ENCODE data around the gene DCTPP1.

The DCTPP1 gene

GRCh38 chr16:30445408-30446202 lies 15.8 kb upstream of the DCTPP1 start, which contains the start of gene SEPHS2 (continued):
- TF ChIP-seq, protein P1, sequence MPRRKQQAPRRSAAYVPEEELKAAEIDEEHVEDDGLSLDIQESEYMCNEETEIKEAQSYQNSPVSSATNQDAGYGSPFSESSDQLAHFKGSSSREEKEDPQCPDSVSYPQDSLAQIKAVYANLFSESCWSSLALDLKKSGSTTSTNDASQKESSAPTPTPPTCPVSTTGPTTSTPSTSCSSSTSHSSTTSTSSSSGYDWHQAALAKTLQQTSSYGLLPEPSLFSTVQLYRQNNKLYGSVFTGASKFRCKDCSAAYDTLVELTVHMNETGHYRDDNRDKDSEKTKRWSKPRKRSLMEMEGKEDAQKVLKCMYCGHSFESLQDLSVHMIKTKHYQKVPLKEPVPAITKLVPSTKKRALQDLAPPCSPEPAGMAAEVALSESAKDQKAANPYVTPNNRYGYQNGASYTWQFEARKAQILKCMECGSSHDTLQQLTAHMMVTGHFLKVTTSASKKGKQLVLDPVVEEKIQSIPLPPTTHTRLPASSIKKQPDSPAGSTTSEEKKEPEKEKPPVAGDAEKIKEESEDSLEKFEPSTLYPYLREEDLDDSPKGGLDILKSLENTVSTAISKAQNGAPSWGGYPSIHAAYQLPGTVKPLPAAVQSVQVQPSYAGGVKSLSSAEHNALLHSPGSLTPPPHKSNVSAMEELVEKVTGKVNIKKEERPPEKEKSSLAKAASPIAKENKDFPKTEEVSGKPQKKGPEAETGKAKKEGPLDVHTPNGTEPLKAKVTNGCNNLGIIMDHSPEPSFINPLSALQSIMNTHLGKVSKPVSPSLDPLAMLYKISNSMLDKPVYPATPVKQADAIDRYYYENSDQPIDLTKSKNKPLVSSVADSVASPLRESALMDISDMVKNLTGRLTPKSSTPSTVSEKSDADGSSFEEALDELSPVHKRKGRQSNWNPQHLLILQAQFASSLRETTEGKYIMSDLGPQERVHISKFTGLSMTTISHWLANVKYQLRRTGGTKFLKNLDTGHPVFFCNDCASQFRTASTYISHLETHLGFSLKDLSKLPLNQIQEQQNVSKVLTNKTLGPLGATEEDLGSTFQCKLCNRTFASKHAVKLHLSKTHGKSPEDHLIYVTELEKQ (tag by site-specific recombination; IDR thresholded peaks at IDR 0.05; ENCODE audit: borderline replicate concordance): no peak; the same call in 1 of the 2 replicates
- TF ChIP-seq, protein P2, sequence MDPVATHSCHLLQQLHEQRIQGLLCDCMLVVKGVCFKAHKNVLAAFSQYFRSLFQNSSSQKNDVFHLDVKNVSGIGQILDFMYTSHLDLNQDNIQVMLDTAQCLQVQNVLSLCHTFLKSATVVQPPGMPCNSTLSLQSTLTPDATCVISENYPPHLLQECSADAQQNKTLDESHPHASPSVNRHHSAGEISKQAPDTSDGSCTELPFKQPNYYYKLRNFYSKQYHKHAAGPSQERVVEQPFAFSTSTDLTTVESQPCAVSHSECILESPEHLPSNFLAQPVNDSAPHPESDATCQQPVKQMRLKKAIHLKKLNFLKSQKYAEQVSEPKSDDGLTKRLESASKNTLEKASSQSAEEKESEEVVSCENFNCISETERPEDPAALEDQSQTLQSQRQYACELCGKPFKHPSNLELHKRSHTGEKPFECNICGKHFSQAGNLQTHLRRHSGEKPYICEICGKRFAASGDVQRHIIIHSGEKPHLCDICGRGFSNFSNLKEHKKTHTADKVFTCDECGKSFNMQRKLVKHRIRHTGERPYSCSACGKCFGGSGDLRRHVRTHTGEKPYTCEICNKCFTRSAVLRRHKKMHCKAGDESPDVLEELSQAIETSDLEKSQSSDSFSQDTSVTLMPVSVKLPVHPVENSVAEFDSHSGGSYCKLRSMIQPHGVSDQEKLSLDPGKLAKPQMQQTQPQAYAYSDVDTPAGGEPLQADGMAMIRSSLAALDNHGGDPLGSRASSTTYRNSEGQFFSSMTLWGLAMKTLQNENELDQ (tag by site-specific recombination; IDR thresholded peaks at IDR 0.05; ENCODE audit: low read depth): no peak
- TF ChIP-seq YY1 (tag by site-specific recombination; IDR thresholded peaks at IDR 0.05) (peak; percentile 72), ZNF140 (tag by site-specific recombination; IDR thresholded peaks at IDR 0.05) (no peak), TCF7L2 (IDR thresholded peaks at IDR 0.05; ENCODE audit: borderline replicate concordance, low read depth, low read length) (no peak), ZNF777 (tag by site-specific recombination; IDR thresholded peaks at IDR 0.05; ENCODE audit: borderline replicate concordance) (no peak; the same call in 1 of the 2 replicates), ZNF157 (tag by site-specific recombination; IDR thresholded peaks at IDR 0.05) (no peak), ZNF596 (tag by site-specific recombination; IDR thresholded peaks at IDR 0.05) (0 out of 2 replicates have a peak, but pooled peaks have one; percentile 25), ZNF664 (tag by site-specific recombination; IDR thresholded peaks at IDR 0.05) (peak; percentile 99), ZNF548 (tag by site-specific recombination; IDR thresholded peaks at IDR 0.05) (no peak), ZNF654 (tag by site-specific recombination; IDR thresholded peaks at IDR 0.05; ENCODE audit: low read depth) (no peak), HIC1 (tag by site-specific recombination; IDR thresholded peaks at IDR 0.05) (no peak; the same call in 1 of the 2 replicates), ZNF629 (tag by site-specific recombination; IDR thresholded peaks at IDR 0.05) (no peak), ZNF645 (tag by site-specific recombination; IDR thresholded peaks at IDR 0.05) (no peak), ZNF747 (tag by site-specific recombination; IDR thresholded peaks at IDR 0.05) (no peak), FEZF1 (tag by site-specific recombination; IDR thresholded peaks at IDR 0.05) (peak; percentile 53), ZBTB1 (tag by site-specific recombination; IDR thresholded peaks at IDR 0.05) (no peak), ZNF138 (tag by site-specific recombination; IDR thresholded peaks at IDR 0.05; ENCODE audit: borderline replicate concordance) (no peak), ZNF133 (tag by site-specific recombination; IDR thresholded peaks at IDR 0.05) (peak; percentile 55; the same call in 1 of the 2 replicates), ZNF391 (tag by site-specific recombination; IDR thresholded peaks at IDR 0.05; ENCODE audit: borderline replicate concordance, low read depth) (peak; percentile 80), ZNF354C (tag by site-specific recombination; IDR thresholded peaks at IDR 0.05; ENCODE audit: borderline replicate concordance, low read depth) (no peak), ZNF521 (tag by site-specific recombination; IDR thresholded peaks at IDR 0.05) (no peak), ZNF16 (tag by site-specific recombination; IDR thresholded peaks at IDR 0.05; ENCODE audit: low read depth) (no peak), ZNF433 (tag by site-specific recombination; IDR thresholded peaks at IDR 0.05; ENCODE audit: low read depth) (no peak), ZIC2 (tag by site-specific recombination; IDR thresholded peaks at IDR 0.05) (peak; percentile 97), ZNF239 (tag by site-specific recombination; IDR thresholded peaks at IDR 0.05) (0 out of 2 replicates have a peak, but pooled peaks have one; percentile 43), SP7 (tag by site-specific recombination; IDR thresholded peaks at IDR 0.05) (no peak; the same call in 1 of the 2 replicates), ZNF514 (tag by site-specific recombination; IDR thresholded peaks at IDR 0.05) (no peak)
- TF ChIP-seq, protein P3, sequence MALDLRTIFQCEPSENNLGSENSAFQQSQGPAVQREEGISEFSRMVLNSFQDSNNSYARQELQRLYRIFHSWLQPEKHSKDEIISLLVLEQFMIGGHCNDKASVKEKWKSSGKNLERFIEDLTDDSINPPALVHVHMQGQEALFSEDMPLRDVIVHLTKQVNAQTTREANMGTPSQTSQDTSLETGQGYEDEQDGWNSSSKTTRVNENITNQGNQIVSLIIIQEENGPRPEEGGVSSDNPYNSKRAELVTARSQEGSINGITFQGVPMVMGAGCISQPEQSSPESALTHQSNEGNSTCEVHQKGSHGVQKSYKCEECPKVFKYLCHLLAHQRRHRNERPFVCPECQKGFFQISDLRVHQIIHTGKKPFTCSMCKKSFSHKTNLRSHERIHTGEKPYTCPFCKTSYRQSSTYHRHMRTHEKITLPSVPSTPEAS (tag by site-specific recombination; IDR thresholded peaks at IDR 0.05): no peak
